ENCODE measurements around the gene LRRC56.

LRRC56 gene

GRCh38 chr11:575996-576768 lies 38.9 kb downstream of the LRRC56 start, which contains the start of gene PHRF1:
PHRF1 (plus strand) TSS chr11:576470; CDS start chr11:581513, 5,043 bp downstream.
- peak; percentile 95 to 99 (median 98) for DNase-seq

GRCh38 chr11:576811-577610 lies 39.7 kb downstream of the LRRC56 start:
- peak in 1 of 4 experiments; percentile 31 for DNase-seq

- DNase-seq = no peak
Measured at GRCh38 chr11:577611-577894, 40.2 kb downstream of the LRRC56 start.

- DNase-seq = no peak
Measured at GRCh38 chr11:578276-579035, 41.1 kb downstream of the LRRC56 start.

GRCh38 chr11:579830-580601 lies 42.7 kb downstream of the LRRC56 start:
- DNase-seq = no peak

- no peak for DNase-seq
Measured at GRCh38 chr11:581342-581741, 44.0 kb downstream of the LRRC56 start.

- DNase-seq = no peak
Measured at GRCh38 chr11:581752-582151, 44.4 kb downstream of the LRRC56 start.

- DNase-seq = no peak
Measured at GRCh38 chr11:584287-584686, 47.0 kb downstream of the LRRC56 start.

GRCh38 chr11:586376-587316 lies 49.3 kb downstream of the LRRC56 start:
- peak in 2 of 4 experiments; percentile 28 to 39 for DNase-seq

GRCh38 chr11:587546-587945 lies 50.2 kb downstream of the LRRC56 start:
- DNase-seq = no peak

GRCh38 chr11:587978-588380 lies 50.7 kb downstream of the LRRC56 start:
- peak; percentile 92 to 96 (median 92) for DNase-seq

GRCh38 chr11:589798-590197 lies 52.5 kb downstream of the LRRC56 start:
- no peak for DNase-seq

GRCh38 chr11:590997-591396 lies 53.7 kb downstream of the LRRC56 start:
- no peak for DNase-seq

GRCh38 chr11:592501-592900 lies 55.2 kb downstream of the LRRC56 start:
- DNase-seq = no peak

- no peak for DNase-seq
Measured at GRCh38 chr11:592918-593317, 55.6 kb downstream of the LRRC56 start.

- no peak for DNase-seq
Measured at GRCh38 chr11:593347-593746, 56.0 kb downstream of the LRRC56 start.

GRCh38 chr11:595400-595799 lies 58.1 kb downstream of the LRRC56 start:
- no peak for DNase-seq

- no peak for DNase-seq
Measured at GRCh38 chr11:596374-596773, 59.0 kb downstream of the LRRC56 start.

GRCh38 chr11:597166-597725 lies 59.9 kb downstream of the LRRC56 start:
- peak in 1 of 4 experiments; percentile 27 for DNase-seq

- no peak for DNase-seq
Measured at GRCh38 chr11:598005-598680, 60.8 kb downstream of the LRRC56 start.
